CD8-positive, alpha-beta memory T cell (primary cell): ENCODE measurements around the gene MNX1. TPM values are rescaled to one million over a fixed set of nuclear protein-coding genes. Genes with fewer than 3 reads are reported as not detected.
A peak's percentile ranks its signal among the peaks of the same experiment; 100 is the strongest.

Experiments used
- CTCF ChIA-PET: fragments of 350-600 bp; sonication (Branson Sonifier 250); formaldehyde crosslinking; loops from one replicate; lab custom pipeline; 2021; ENCODE audit warnings: antibody characterized with exemption; lab: Charles Lee
- POLR2A ChIA-PET: fragments of 350-600 bp; sonication (Branson Sonifier 250); formaldehyde crosslinking; loops from one replicate; lab custom pipeline; 2021; ENCODE audit warnings: antibody characterized with exemption; lab: Charles Lee
- DNase-seq, 5 donors: peaks; one replicate each; pipeline versions ENCODE4 v3.0.0 to v3.0.0-alpha.2; 2020 to 2022; ENCODE audit warnings: mixed read lengths in 1 of 5
- H3K27ac ChIP-seq: one replicate; pipeline ENCODE4 v1.7.0; 2013; ENCODE audit warnings: low read depth, mild to moderate bottlenecking, low read length, moderate library complexity
- H3K27me3 ChIP-seq: 2 replicates; pipeline ENCODE4 v1.7.0; 2013; ENCODE audit warnings: low read length, mild to moderate bottlenecking; ENCODE audit not compliant: insufficient read depth, poor library complexity, severe bottlenecking
- H3K36me3 ChIP-seq: 2 replicates; pipeline ENCODE4 v1.7.0; 2013; ENCODE audit warnings: mild to moderate bottlenecking, low read length, moderate library complexity; ENCODE audit not compliant: insufficient read depth
- H3K4me1 ChIP-seq: 2 replicates; pipeline ENCODE4 v1.7.0; 2013; ENCODE audit warnings: mild to moderate bottlenecking, low read length, moderate library complexity; ENCODE audit not compliant: insufficient read depth
- H3K4me3 ChIP-seq: 2 replicates; pipeline ENCODE4 v1.7.0; 2013; ENCODE audit warnings: mild to moderate bottlenecking, low read length
- H3K9me3 ChIP-seq: 2 replicates; pipeline ENCODE4 v1.7.0; 2013; ENCODE audit warnings: mild to moderate bottlenecking, low read length
- H3K27ac Mint-ChIP-seq, 8 donors: one replicate each; pipeline ENCODE4 v1.8.0; 2020 to 2021; ENCODE audit warnings: mixed read lengths in 8 of 8, mild to moderate bottlenecking in 6 of 8, inconsistent platforms in 3 of 8, moderate library complexity in 3 of 8
- H3K27me3 Mint-ChIP-seq, 2 donors: one replicate each; pipeline ENCODE4 v1.8.0; 2020 to 2021; ENCODE audit warnings: mixed read lengths in 2 of 2, mild to moderate bottlenecking in 1 of 2, moderate library complexity in 1 of 2
- H3K36me3 Mint-ChIP-seq, 3 donors: one replicate each; pipeline ENCODE4 v1.8.0; 2020 to 2021; ENCODE audit warnings: mixed read lengths in 3 of 3, inconsistent platforms in 1 of 3, mild to moderate bottlenecking in 1 of 3
- H3K4me1 Mint-ChIP-seq, 3 donors: one replicate each; pipeline ENCODE4 v1.8.0; 2020 to 2021; ENCODE audit warnings: mixed read lengths in 3 of 3, inconsistent platforms in 1 of 3, mild to moderate bottlenecking in 1 of 3
- H3K4me3 Mint-ChIP-seq, 7 donors: one replicate each; pipeline ENCODE4 v1.8.0; 2020 to 2021; ENCODE audit warnings: mixed read lengths in 7 of 7, mild to moderate bottlenecking in 6 of 7, moderate library complexity in 4 of 7, inconsistent platforms in 2 of 7
- H3K9me3 Mint-ChIP-seq, 5 donors: one replicate each; pipeline ENCODE4 v1.8.0; 2020 to 2022; ENCODE audit warnings: mixed read lengths in 5 of 5, mild to moderate bottlenecking in 3 of 5, moderate library complexity in 2 of 5, inconsistent platforms in 1 of 5
- polyA plus RNA-seq: library from polyadenylated mRNA; unstranded; fragments of 300-500 nt; fragmentation: Illumina TruSeq; gene quantifications from one replicate; pipeline ENCODE4 v1.2.3, GENCODE V29; 2021
- total RNA-seq, 2 experiments: library from RNA; stranded (reverse); gene quantifications; one replicate each; pipeline ENCODE4 v1.2.3, GENCODE V29; 2021

Gene MNX1
- total and polyA plus RNA-seq, 3 experiments from 2014 or later, result not detected

- H3K4me3 ChIP-seq, result no peak overlapping the region
- POLR2A ChIA-PET, result no interaction called here
- no peaks in the 10 kb centered on the region for H3K9me3 Mint-ChIP-seq
- peaks cover 21 to 44% (median 26%) of the 10 kb centered on the region in 3 donors for H3K4me1 Mint-ChIP-seq
- no peak for DNase-seq
- peaks cover 34% of the 10 kb centered on the region for H3K27me3 ChIP-seq
- H3K27me3 Mint-ChIP-seq, result peaks cover 67 to 76% of the 10 kb centered on the region in 2 donors
- peaks cover 0 to 2% (median 0%) of the 10 kb centered on the region in 3 donors for H3K36me3 Mint-ChIP-seq
- H3K4me1 ChIP-seq, result peaks cover 17% of the 10 kb centered on the region
- H3K36me3 ChIP-seq, result no peaks in the 10 kb centered on the region
- H3K27ac Mint-ChIP-seq, result peak overlapping the region in 2 of 8 donors; percentile 6 to 21
- no peaks in the 10 kb centered on the region for H3K9me3 ChIP-seq
- no peak overlapping the region for H3K27ac ChIP-seq
- CTCF ChIA-PET, result no interaction called here
- peak overlapping the region in 6 of 7 donors; percentile 6 to 45 (median 23) for H3K4me3 Mint-ChIP-seq
Observed at GRCh38 chr7:157004521-157005455, 5.7 kb downstream of the MNX1 start.

- Mint-ChIP-seq H3K27me3 (peaks cover 69 to 77% of the 10 kb centered on the region in 2 donors), H3K4me3 (peak overlapping the region in 3 of 7 donors; percentile 6 to 41 (median 18)), H3K36me3 (peaks cover 0 to 2% (median 0%) of the 10 kb centered on the region in 3 donors), H3K9me3 (no peaks in the 10 kb centered on the region), H3K27ac (peak overlapping the region in 2 of 8 donors; percentile 6 to 32), H3K4me1 (peaks cover 25 to 45% (median 31%) of the 10 kb centered on the region in 3 donors)
- ChIA-PET POLR2A (no interaction called here), CTCF (no interaction called here)
- no peak overlapping the region for H3K4me3 ChIP-seq
- DNase-seq, result no peak
- no peak overlapping the region for H3K27ac ChIP-seq
- no peaks in the 10 kb centered on the region for H3K9me3 ChIP-seq
- peaks cover 21% of the 10 kb centered on the region for H3K4me1 ChIP-seq
- H3K36me3 ChIP-seq, result no peaks in the 10 kb centered on the region
- H3K27me3 ChIP-seq, result peaks cover 33% of the 10 kb centered on the region
Observed at GRCh38 chr7:157003756-157004520, 6.5 kb downstream of the MNX1 start.

GRCh38 chr7:157003445-157003755 is 7.1 kb downstream of the MNX1 start:
- Histone ChIP-seq H3K4me3 (no peak overlapping the region), H3K36me3 (no peaks in the 10 kb centered on the region), H3K4me1 (peaks cover 24% of the 10 kb centered on the region), H3K9me3 (no peaks in the 10 kb centered on the region), H3K27me3 (peaks cover 35% of the 10 kb centered on the region), H3K27ac (no peak overlapping the region)
- no peak overlapping the region for H3K4me3 Mint-ChIP-seq
- H3K9me3 Mint-ChIP-seq, result no peaks in the 10 kb centered on the region
- ChIA-PET CTCF (no interaction called here), POLR2A (no interaction called here)
- H3K27ac Mint-ChIP-seq, result no peak overlapping the region
- H3K4me1 Mint-ChIP-seq, result peaks cover 27 to 44% (median 31%) of the 10 kb centered on the region in 3 donors
- DNase-seq, result no peak
- H3K27me3 Mint-ChIP-seq, result peaks cover 70 to 77% of the 10 kb centered on the region in 2 donors
- H3K36me3 Mint-ChIP-seq, result peaks cover 0 to 2% (median 0%) of the 10 kb centered on the region in 3 donors

GRCh38 chr7:157002819-157003421 is 7.5 kb downstream of the MNX1 start:
- CTCF ChIA-PET, result no interaction called here

GRCh38 chr7:157001920-157002818 is 8.3 kb downstream of the MNX1 start:
- Histone ChIP-seq H3K9me3 (no peaks in the 10 kb centered on the region), H3K27ac (no peak overlapping the region), H3K36me3 (no peaks in the 10 kb centered on the region), H3K4me3 (no peak overlapping the region), H3K27me3 (peaks cover 36% of the 10 kb centered on the region), H3K4me1 (peaks cover 24% of the 10 kb centered on the region)
- H3K4me1 Mint-ChIP-seq, result peaks cover 27 to 43% (median 31%) of the 10 kb centered on the region in 3 donors
- H3K36me3 Mint-ChIP-seq, result peaks cover 0 to 2% (median 0%) of the 10 kb centered on the region in 3 donors
- no peaks in the 10 kb centered on the region for H3K9me3 Mint-ChIP-seq
- H3K27me3 Mint-ChIP-seq, result peaks cover 68 to 76% of the 10 kb centered on the region in 2 donors
- DNase-seq, result no peak
- peak overlapping the region in 4 of 7 donors; percentile 5 to 59 (median 44) for H3K4me3 Mint-ChIP-seq
- ChIA-PET POLR2A (no interaction called here), CTCF (no interaction called here)
- H3K27ac Mint-ChIP-seq, result peak overlapping the region in 2 of 8 donors; percentile 18 to 41

More at GRCh38 chr7:157002819-157003421, 7.5 kb downstream of the MNX1 start:
- Histone ChIP-seq H3K4me1 (peaks cover 24% of the 10 kb centered on the region), H3K27me3 (peaks cover 37% of the 10 kb centered on the region), H3K36me3 (no peaks in the 10 kb centered on the region), H3K27ac (no peak overlapping the region), H3K4me3 (no peak overlapping the region), H3K9me3 (no peaks in the 10 kb centered on the region)
- peaks cover 0 to 2% (median 0%) of the 10 kb centered on the region in 3 donors for H3K36me3 Mint-ChIP-seq
- H3K27me3 Mint-ChIP-seq, result peaks cover 70 to 77% of the 10 kb centered on the region in 2 donors
- H3K4me3 Mint-ChIP-seq, result no peak overlapping the region
- H3K4me1 Mint-ChIP-seq, result peaks cover 27 to 43% (median 31%) of the 10 kb centered on the region in 3 donors
- POLR2A ChIA-PET, result no interaction called here
- H3K9me3 Mint-ChIP-seq, result no peaks in the 10 kb centered on the region
- no peak for DNase-seq
- H3K27ac Mint-ChIP-seq, result no peak overlapping the region

GRCh38 chr7:157000741-157001653 is 9.5 kb downstream of the MNX1 start:
- Histone ChIP-seq H3K4me3 (no peak overlapping the region), H3K9me3 (no peaks in the 10 kb centered on the region), H3K4me1 (peaks cover 24% of the 10 kb centered on the region), H3K27ac (no peak overlapping the region), H3K36me3 (no peaks in the 10 kb centered on the region), H3K27me3 (peaks cover 43% of the 10 kb centered on the region)
- ChIA-PET CTCF (interaction anchor here (1.1 kb wide), 1 partner anchor 51 kb away, joined by 3 read pairs; no protein-coding TSS in a partner anchor), POLR2A (no interaction called here)
- H3K9me3 Mint-ChIP-seq, result no peaks in the 10 kb centered on the region
- peaks cover 0 to 2% (median 0%) of the 10 kb centered on the region in 3 donors for H3K36me3 Mint-ChIP-seq
- no peak for DNase-seq
- peaks cover 27 to 43% (median 31%) of the 10 kb centered on the region in 3 donors for H3K4me1 Mint-ChIP-seq
- peak overlapping the region in 1 of 8 donors; percentile 15 for H3K27ac Mint-ChIP-seq
- H3K4me3 Mint-ChIP-seq, result peak overlapping the region; percentile 62 to 90 (median 76)
- peaks cover 64 to 82% of the 10 kb centered on the region in 2 donors for H3K27me3 Mint-ChIP-seq
